Hepatocyte (in vitro differentiated cells): Measurements from ENCODE around the gene KCNQ2. TPM values are rescaled to one million over a fixed set of nuclear protein-coding genes. Genes with fewer than 3 reads are reported as not detected.

Experiments
- DNase-seq: peaks from one replicate; pipeline ENCODE4 v3.0.0-alpha.2; 2016; ENCODE audit warnings: low spot score
- H2AFZ ChIP-seq: fragments of 200-600 bp; sonication (generic); 2 replicates; pipeline ENCODE4 v1.6.0; 2016; ENCODE audit warnings: antibody characterized with exemption, mild to moderate bottlenecking
- H3K27ac ChIP-seq: fragments of 200-600 bp; sonication (generic); 2 replicates; pipeline ENCODE4 v1.5.1; 2016; ENCODE audit warnings: mild to moderate bottlenecking
- H3K27me3 ChIP-seq: fragments of 200-600 bp; sonication (generic); 2 replicates; pipeline ENCODE4 v1.6.1; 2016
- H3K36me3 ChIP-seq: fragments of 200-600 bp; sonication (generic); replicated peaks from 2 replicates; pipeline ENCODE4 v1.5.1; 2016; ENCODE audit warnings: low read depth; ENCODE audit not compliant: insufficient read depth
- H3K4me1 ChIP-seq: fragments of 200-600 bp; sonication (generic); 2 replicates; pipeline ENCODE4 v1.5.1; 2016; ENCODE audit warnings: mild to moderate bottlenecking, moderate library complexity; ENCODE audit not compliant: insufficient read depth
- H3K4me2 ChIP-seq: fragments of 200-600 bp; sonication (generic); 2 replicates; pipeline ENCODE4 v1.6.0; 2016
- H3K4me3 ChIP-seq: fragments of 200-600 bp; sonication (generic); 2 replicates; pipeline ENCODE4 v1.5.1; 2016; ENCODE audit warnings: mild to moderate bottlenecking
- H3K79me2 ChIP-seq: fragments of 200-600 bp; sonication (generic); 2 replicates; pipeline ENCODE4 v1.6.0; 2017; ENCODE audit warnings: mild to moderate bottlenecking
- H3K9me2 ChIP-seq: fragments of 200-600 bp; sonication (generic); replicated peaks from 2 replicates; pipeline ENCODE4 v1.6.0; 2017; ENCODE audit warnings: mild to moderate bottlenecking; ENCODE audit not compliant: insufficient read depth
- H3K9me3 ChIP-seq: fragments of 200-600 bp; sonication (generic); 2 replicates; pipeline ENCODE4 v1.5.1; 2016; ENCODE audit warnings: low read depth, mild to moderate bottlenecking
- H4K20me1 ChIP-seq: fragments of 200-600 bp; sonication (generic); 2 replicates; pipeline ENCODE4 v1.6.0; 2016; ENCODE audit warnings: mild to moderate bottlenecking; ENCODE audit not compliant: insufficient read depth, poor library complexity, severe bottlenecking
- CTCF ChIP-seq: fragments of 200-600 bp; sonication (generic); IDR thresholded peaks from 2 replicates; pipeline ENCODE4 v1.5.1; 2016; ENCODE audit warnings: antibody characterized with exemption, mild to moderate bottlenecking; ENCODE audit not compliant: poor library complexity
- EZH2 ChIP-seq: fragments of 200-600 bp; sonication (generic); IDR thresholded peaks from 2 replicates; pipeline ENCODE4 v1.6.1; 2016; ENCODE audit warnings: antibody characterized with exemption, mild to moderate bottlenecking, borderline replicate concordance
- EZH2phosphoT487 ChIP-seq: fragments of 200-600 bp; sonication (generic); IDR thresholded peaks from one replicate; pipeline ENCODE4 v1.6.1; 2018; ENCODE audit warnings: antibody characterized with exemption, mild to moderate bottlenecking, low read depth, moderate library complexity; ENCODE audit not compliant: unreplicated experiment, severe bottlenecking
- WGBS: methylation state at CpG from one replicate; pipeline ENCODE4 v1.1.6; 2016; ENCODE audit warnings: low lambda C conversion rate; ENCODE audit errors: missing lambda C conversion rate; 5-methylcytosine and 5-hydroxymethylcytosine counted together
- polyA plus RNA-seq: library from polyadenylated mRNA; unstranded; fragments of >200 nt; fragmentation: Nextera tagmentation; extraction: Ambion mirVana; gene quantifications from 2 replicates; pipeline ENCODE4 v1.2.1, GENCODE V29; 2016
- total RNA-seq: library from RNA; depleted of rRNA; stranded (reverse); fragments of >200 nt; gene quantifications from 2 replicates; pipeline ENCODE4 v1.2.3, GENCODE V29; 2014

The KCNQ2 gene
- total and polyA plus RNA-seq, 2 experiments from 2014 or later = 3.5 to 5.4 TPM

DNA sequence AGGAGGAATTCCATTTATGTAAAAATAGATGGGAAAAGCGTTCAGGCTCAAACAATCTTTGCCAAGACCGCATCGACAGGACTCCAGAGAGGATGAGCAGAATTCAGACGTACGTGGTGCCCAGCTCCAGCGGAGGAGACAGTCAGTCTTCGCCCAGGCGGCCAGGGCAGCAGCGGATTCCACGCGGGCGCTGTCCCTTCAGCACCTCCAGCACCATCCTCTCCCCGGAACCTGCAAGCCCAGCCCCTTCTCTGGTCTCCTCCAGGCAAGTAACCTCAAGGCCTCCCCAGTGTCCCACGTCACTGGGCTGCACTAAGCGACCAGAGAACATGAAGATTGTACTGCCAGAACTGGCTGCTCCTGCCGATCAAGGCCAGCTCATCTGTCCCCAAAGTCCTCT, 2.8 kb upstream of the KCNQ2 start:
- no peaks in the 10 kb centered on the region for H3K36me3 ChIP-seq
- H3K4me1 ChIP-seq = peaks cover 3% of the 10 kb centered on the region
- WGBS = 20% methylated on average over 16 of the region's 16 CpGs
- H4K20me1 ChIP-seq = no peaks in the 10 kb centered on the region
- DNase-seq = peak; percentile 60
- H2AFZ ChIP-seq = no peak overlapping the region
- no peaks in the 10 kb centered on the region for H3K79me2 ChIP-seq
- H3K27ac ChIP-seq = no peak overlapping the region
- TF ChIP-seq EZH2 (no peak), CTCF (no peak), EZH2phosphoT487 (no peak)
- H3K9me3 ChIP-seq = no peaks in the 10 kb centered on the region
- H3K9me2 ChIP-seq = no peaks in the 10 kb centered on the region
- H3K4me3 ChIP-seq = no peak overlapping the region
- peaks cover 66% of the 10 kb centered on the region for H3K27me3 ChIP-seq
- H3K4me2 ChIP-seq = no peak overlapping the region

GRCh38 chr20:63473555-63474449, 1.3 kb upstream of the KCNQ2 start:
- Histone ChIP-seq H3K4me2 (no peak overlapping the region), H2AFZ (no peak overlapping the region), H4K20me1 (no peaks in the 10 kb centered on the region), H3K4me3 (no peak overlapping the region), H3K27ac (no peak overlapping the region), H3K36me3 (no peaks in the 10 kb centered on the region), H3K27me3 (peaks cover 80% of the 10 kb centered on the region), H3K9me2 (no peaks in the 10 kb centered on the region), H3K4me1 (peaks cover 3% of the 10 kb centered on the region), H3K79me2 (no peaks in the 10 kb centered on the region), H3K9me3 (no peaks in the 10 kb centered on the region)
- TF ChIP-seq EZH2phosphoT487 (no peak), EZH2 (no peak), CTCF (no peak)
- WGBS = 59% methylated on average over 30 of the region's 30 CpGs
- no peak for DNase-seq

- Histone ChIP-seq H4K20me1 (no peaks in the 10 kb centered on the region), H2AFZ (no peak overlapping the region), H3K4me3 (no peak overlapping the region), H3K4me2 (no peak overlapping the region), H3K9me2 (no peaks in the 10 kb centered on the region), H3K27ac (no peak overlapping the region), H3K27me3 (peaks cover 82% of the 10 kb centered on the region), H3K9me3 (no peaks in the 10 kb centered on the region), H3K4me1 (peaks cover 3% of the 10 kb centered on the region), H3K79me2 (no peaks in the 10 kb centered on the region), H3K36me3 (no peaks in the 10 kb centered on the region)
- no peak for DNase-seq
- WGBS = 75% methylated on average over 9 of the region's 13 CpGs
- TF ChIP-seq EZH2 (no peak), EZH2phosphoT487 (no peak), CTCF (no peak)
These were observed 471 bp upstream of the KCNQ2 start for GRCh38 chr20:63472862-63473390.
